A549 (cell line): ENCODE data around the gene TBC1D1. TPM values are rescaled to one million over a fixed set of nuclear protein-coding genes. Genes with fewer than 3 reads are reported as not detected.

Source experiments
- ATAC-seq, 2 experiments: fragments of 200-7000 bp in 1 of 2; fragments of >200 bp in 1 of 2; cut with Nextera tagmentation in 1 of 2; cut with Tn5 transposase in 1 of 2; 3 replicates each; pipeline versions ENCODE4 v1.8.0 to v1.9.1; 2018 to 2020; ENCODE audit warnings: mild to moderate bottlenecking in 1 of 2, moderate library complexity in 1 of 2
- CTCF ChIA-PET: fragments of 300-600 bp; sonication (Branson Sonifier 250); formaldehyde crosslinking; extraction: SDS; loops from one replicate; lab custom pipeline; 2021; ENCODE audit warnings: antibody characterized with exemption, inconsistent platforms; lab: Yijun Ruan, JAX
- POLR2A ChIA-PET: fragments of 350-600 bp; formaldehyde crosslinking; extraction: SDS; loops from one replicate; lab custom pipeline; 2021; ENCODE audit warnings: antibody characterized with exemption, inconsistent platforms; lab: Yijun Ruan, JAX
- DNase-seq, 2 experiments: peaks; one replicate each; pipeline versions ENCODE4 v3.0.0 to v3.0.0-alpha.2; 2011 to 2016; ENCODE audit warnings: low read depth in 1 of 2, low spot score in 1 of 2
- FAIRE-seq: peaks from 2 replicates; lab custom pipeline; 2011; peaks lifted over from hg19 to GRCh38; lab: Jason Lieb, UNC
- H3K27ac ChIP-seq, 2 experiments: fragments of >200 bp; sonication (Bioruptor Twin); formaldehyde crosslinking; 3 replicates each; pipeline ENCODE4 v1.5.1; 2016 to 2017
- H3K4me1 ChIP-seq: fragments of >200 bp; sonication (Bioruptor Twin); formaldehyde crosslinking; 3 replicates; pipeline ENCODE4 v1.6.1; 2016
- H3K4me2 ChIP-seq: fragments of >200 bp; sonication (Bioruptor Twin); formaldehyde crosslinking; 3 replicates; pipeline ENCODE4 v1.6.1; 2016
- H3K4me3 ChIP-seq: fragments of >200 bp; sonication (Bioruptor Twin); formaldehyde crosslinking; 3 replicates; pipeline ENCODE4 v1.5.1; 2016
- H3K9me3 ChIP-seq: fragments of >200 bp; sonication (Bioruptor Twin); formaldehyde crosslinking; 3 replicates; pipeline ENCODE4 v1.6.1; 2016
- CBX2 ChIP-seq: fragments of 200-600 bp; sonication (generic); IDR thresholded peaks from 2 replicates; pipeline ENCODE4 v1.6.1; 2016; ENCODE audit warnings: low read depth, mild to moderate bottlenecking, borderline replicate concordance
- CHD4 ChIP-seq: fragments of 200-600 bp; sonication (generic); IDR thresholded peaks from 2 replicates; pipeline ENCODE4 v1.6.1; 2016; ENCODE audit warnings: antibody characterized with exemption, mild to moderate bottlenecking, borderline replicate concordance
- CTCF ChIP-seq: fragments of >200 bp; sonication (Bioruptor Twin); formaldehyde crosslinking; IDR thresholded peaks from 3 replicates; pipeline ENCODE4 v1.5.1; 2016
- EHF ChIP-seq: fragments of 250-450 bp; sonication (Bioruptor Pico); IDR thresholded peaks from 2 replicates; pipeline ENCODE4 v1.5.0; 2020; ENCODE audit warnings: mild to moderate bottlenecking
- FOSB ChIP-seq: fragments of 250-450 bp; sonication (Bioruptor Pico); IDR thresholded peaks from 2 replicates; pipeline ENCODE4 v1.5.0; 2020; ENCODE audit warnings: mild to moderate bottlenecking, moderate library complexity
- FOXS1 ChIP-seq: fragments of 250-450 bp; sonication (Bioruptor Pico); IDR thresholded peaks from 2 replicates; pipeline ENCODE4 v1.5.0; 2020; ENCODE audit warnings: mild to moderate bottlenecking, moderate library complexity
- GATA3 ChIP-seq: IDR thresholded peaks from 2 replicates; pipeline ENCODE4 v1.6.1; 2012; ENCODE audit warnings: borderline replicate concordance
- HOXB5 ChIP-seq: fragments of 250-450 bp; sonication (Bioruptor Pico); IDR thresholded peaks from 2 replicates; pipeline ENCODE4 v1.5.0; 2020; ENCODE audit warnings: mild to moderate bottlenecking, moderate library complexity
- MYC ChIP-seq: IDR thresholded peaks from 2 replicates; pipeline ENCODE4 v1.6.1; 2012; ENCODE audit warnings: mild to moderate bottlenecking, inconsistent platforms, low read length, improper control_type of control experiment, borderline replicate concordance
- NFE2L2 ChIP-seq: fragments of 150-350 bp; conservative IDR thresholded peaks from 2 replicates; pipeline ENCODE4 v1.6.1; 2014; ENCODE audit warnings: low read length
- PHF8 ChIP-seq: fragments of 200-600 bp; sonication (generic); IDR thresholded peaks from 2 replicates; pipeline ENCODE4 v1.6.1; 2016; ENCODE audit warnings: low read depth, mild to moderate bottlenecking, antibody characterized with exemption, moderate library complexity, borderline replicate concordance
- POLR2A ChIP-seq: IDR thresholded peaks from 2 replicates; pipeline ENCODE4 v1.6.1; 2012; ENCODE audit warnings: mild to moderate bottlenecking, low read length
- RAD21 ChIP-seq, 2 experiments: fragments of >200 bp in 1 of 2; sonication (Bioruptor Twin) in 1 of 2; formaldehyde crosslinking in 1 of 2; IDR thresholded peaks in 1 of 2; conservative IDR thresholded peaks in 1 of 2; 2 replicates in 1 of 2; 3 replicates in 1 of 2; pipeline ENCODE4 v1.6.1; 2012 to 2018; ENCODE audit warnings: inconsistent platforms in 1 of 2
- RNF2 ChIP-seq: fragments of 200-600 bp; sonication (generic); IDR thresholded peaks from 2 replicates; pipeline ENCODE4 v1.6.1; 2016; ENCODE audit warnings: low read depth, mild to moderate bottlenecking, antibody characterized with exemption, moderate library complexity, borderline replicate concordance
- TFCP2L1 ChIP-seq: fragments of 250-450 bp; sonication (Bioruptor Pico); IDR thresholded peaks from 2 replicates; pipeline ENCODE4 v1.5.0; 2021; ENCODE audit warnings: mild to moderate bottlenecking
- ZC3H11A ChIP-seq: fragments of 450-650 bp; IDR thresholded peaks from 2 replicates; pipeline ENCODE4 v1.6.1; 2014; ENCODE audit warnings: antibody characterized with exemption, mild to moderate bottlenecking
- ZFP36 ChIP-seq: fragments of 450-650 bp; IDR thresholded peaks from 2 replicates; pipeline ENCODE4 v1.6.1; 2014; ENCODE audit warnings: borderline replicate concordance; ENCODE audit not compliant: partially characterized antibody
- ZNF302 ChIP-seq: fragments of 250-450 bp; sonication (Bioruptor Pico); IDR thresholded peaks from 2 replicates; pipeline ENCODE4 v1.9.0; 2021; ENCODE audit warnings: inconsistent platforms, mild to moderate bottlenecking, moderate library complexity
- WGBS: methylation state at CpG from one replicate; pipeline ENCODE4 v1.1.6; 2017; ENCODE audit errors: missing lambda C conversion rate; 5-methylcytosine and 5-hydroxymethylcytosine counted together
- polyA plus RNA-seq, 4 experiments: library from polyadenylated mRNA; depleted of rRNA in 3 of 4; stranded (reverse); fragments of >200 nt; fragmentation: RNase III in 1 of 4; extraction: RNeasy Plus Mini Kit Qiagen cat#74134 plus additional on column Dnase treatment in 1 of 4; gene quantifications; 2 replicates in 3 of 4; 3 replicates in 1 of 4; pipeline ENCODE4 v1.2.3, GENCODE V29; 2011 to 2017
- TF ChIP-seq, protein P1 (sequence below): fragments of 450-650 bp; IDR thresholded peaks from 2 replicates; pipeline ENCODE4 v1.6.1; 2014; ENCODE audit warnings: antibody characterized with exemption
- TF ChIP-seq, protein P2 (sequence below): fragments of 250-450 bp; sonication (Bioruptor Pico); IDR thresholded peaks from 2 replicates; pipeline ENCODE4 v1.5.0; 2020; ENCODE audit warnings: low read depth, mild to moderate bottlenecking, moderate library complexity
- TF ChIP-seq, protein P3 (sequence below): fragments of 250-450 bp; sonication (Bioruptor Pico); IDR thresholded peaks from 2 replicates; pipeline ENCODE4 v1.5.0; 2021; ENCODE audit warnings: mild to moderate bottlenecking, moderate library complexity, borderline replicate concordance

Gene TBC1D1
- polyA plus RNA-seq, 2 of the 4 experiments (the other 2 are of a cell fraction): 26.5 to 28.5 TPM

GRCh38 chr4:37867102-37867501, 23.8 kb upstream of the TBC1D1 start:
- CTCF ChIA-PET: interaction anchor here (1.1 kb wide), 1 partner anchor 28 kb away, joined by 4 read pairs; no protein-coding TSS in a partner anchor
- Histone ChIP-seq H3K4me2 (no peak overlapping the region), H3K9me3 (no peaks in the 10 kb centered on the region), H3K27ac (no peak overlapping the region), H3K4me1 (no peaks in the 10 kb centered on the region; the same call in 2 of the 3 replicates), H3K4me3 (no peak overlapping the region)
- no peak for TF ChIP-seq EHF (CRISPR knock-in tag)
- no peak for TF ChIP-seq POLR2A
- TF ChIP-seq CHD4: no peak
- TF ChIP-seq, protein P1, sequence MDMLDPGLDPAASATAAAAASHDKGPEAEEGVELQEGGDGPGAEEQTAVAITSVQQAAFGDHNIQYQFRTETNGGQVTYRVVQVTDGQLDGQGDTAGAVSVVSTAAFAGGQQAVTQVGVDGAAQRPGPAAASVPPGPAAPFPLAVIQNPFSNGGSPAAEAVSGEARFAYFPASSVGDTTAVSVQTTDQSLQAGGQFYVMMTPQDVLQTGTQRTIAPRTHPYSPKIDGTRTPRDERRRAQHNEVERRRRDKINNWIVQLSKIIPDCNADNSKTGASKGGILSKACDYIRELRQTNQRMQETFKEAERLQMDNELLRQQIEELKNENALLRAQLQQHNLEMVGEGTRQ: no peak
- TF ChIP-seq FOSB (CRISPR knock-in tag): no peak
- TF ChIP-seq FOXS1: no peak
- TF ChIP-seq ZFP36: no peak
- no peak for TF ChIP-seq ZC3H11A
- TF ChIP-seq RNF2: no peak
- no peak for TF ChIP-seq HOXB5 (CRISPR knock-in tag)
- TF ChIP-seq, protein P2, sequence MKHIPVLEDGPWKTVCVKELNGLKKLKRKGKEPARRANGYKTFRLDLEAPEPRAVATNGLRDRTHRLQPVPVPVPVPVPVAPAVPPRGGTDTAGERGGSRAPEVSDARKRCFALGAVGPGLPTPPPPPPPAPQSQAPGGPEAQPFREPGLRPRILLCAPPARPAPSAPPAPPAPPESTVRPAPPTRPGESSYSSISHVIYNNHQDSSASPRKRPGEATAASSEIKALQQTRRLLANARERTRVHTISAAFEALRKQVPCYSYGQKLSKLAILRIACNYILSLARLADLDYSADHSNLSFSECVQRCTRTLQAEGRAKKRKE (CRISPR knock-in tag): no peak
- TF ChIP-seq CBX2: no peak
- no peak for TF ChIP-seq RAD21 (conservative IDR thresholded peaks at IDR 0.05 in 1 of 2, IDR thresholded peaks at IDR 0.05 in 1 of 2)
- no peak for TF ChIP-seq PHF8
- no peak for TF ChIP-seq TFCP2L1 (CRISPR knock-in tag)
- TF ChIP-seq GATA3: no peak
- WGBS: 93% methylated on average over 3 of the region's 3 CpGs
- ATAC-seq: no peak
- DNase-seq: no peak
- FAIRE-seq: no peak
- POLR2A ChIA-PET: no interaction called here

- Histone ChIP-seq H3K9me3 (no peaks in the 10 kb centered on the region), H3K4me1 (peaks cover 6% of the 10 kb centered on the region), H3K4me3 (no peak overlapping the region), H3K27ac (no peak overlapping the region), H3K4me2 (no peak overlapping the region)
- CTCF ChIA-PET: no interaction called here
- DNase-seq (no peak), FAIRE-seq (no peak), ATAC-seq (no peak)
- POLR2A ChIA-PET: no interaction called here
- 64% methylated on average over 4 of the region's 4 CpGs for WGBS
- no peak for TF ChIP-seq ZNF302 (CRISPR knock-in tag)
- no peak for TF ChIP-seq TFCP2L1 (CRISPR knock-in tag)
- no peak for TF ChIP-seq POLR2A
- TF ChIP-seq, protein P3, sequence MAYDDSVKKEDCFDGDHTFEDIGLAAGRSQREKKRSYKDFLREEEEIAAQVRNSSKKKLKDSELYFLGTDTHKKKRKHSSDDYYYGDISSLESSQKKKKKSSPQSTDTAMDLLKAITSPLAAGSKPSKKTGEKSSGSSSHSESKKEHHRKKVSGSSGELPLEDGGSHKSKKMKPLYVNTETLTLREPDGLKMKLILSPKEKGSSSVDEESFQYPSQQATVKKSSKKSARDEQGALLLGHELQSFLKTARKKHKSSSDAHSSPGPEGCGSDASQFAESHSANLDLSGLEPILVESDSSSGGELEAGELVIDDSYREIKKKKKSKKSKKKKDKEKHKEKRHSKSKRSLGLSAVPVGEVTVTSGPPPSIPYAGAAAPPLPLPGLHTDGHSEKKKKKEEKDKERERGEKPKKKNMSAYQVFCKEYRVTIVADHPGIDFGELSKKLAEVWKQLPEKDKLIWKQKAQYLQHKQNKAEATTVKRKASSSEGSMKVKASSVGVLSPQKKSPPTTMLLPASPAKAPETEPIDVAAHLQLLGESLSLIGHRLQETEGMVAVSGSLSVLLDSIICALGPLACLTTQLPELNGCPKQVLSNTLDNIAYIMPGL: no peak
- TF ChIP-seq NFE2L2: no peak
- no peak for TF ChIP-seq MYC
- TF ChIP-seq, protein P2 (CRISPR knock-in tag): no peak
- no peak for TF ChIP-seq CTCF
- no peak for TF ChIP-seq GATA3
Observed at GRCh38 chr4:37868238-37868637, 22.6 kb upstream of the TBC1D1 start.
